GM23248 (cell line): ENCODE data around the gene TBCK. TPM values are rescaled to one million over a fixed set of nuclear protein-coding genes. Genes with fewer than 3 reads are reported as not detected.
"Not testable (repeated sequence)": the region's sequence is repeated elsewhere in the genome, so short reads cannot be mapped to it uniquely, and the experiment has no call there.

ENCODE experiments used
- DNase-seq: peaks from one replicate; pipeline ENCODE4 v3.0.0-alpha.2; 2015
- H2AFZ ChIP-seq: fragments of 200-600 bp; sonication (generic); 2 replicates; pipeline ENCODE4 v1.6.1; 2016; ENCODE audit warnings: antibody characterized with exemption
- H3F3A ChIP-seq: fragments of 200-600 bp; sonication (generic); 2 replicates; pipeline ENCODE4 v1.6.1; 2016; ENCODE audit warnings: mild to moderate bottlenecking, antibody characterized with exemption, mixed run types; ENCODE audit not compliant: insufficient read depth
- H3K27ac ChIP-seq: fragments of 200-600 bp; sonication (generic); 2 replicates; pipeline ENCODE4 v1.5.1; 2016; ENCODE audit warnings: mild to moderate bottlenecking
- H3K27me3 ChIP-seq: fragments of 200-600 bp; sonication (generic); replicated peaks from 2 replicates; pipeline ENCODE4 v1.6.1; 2016; ENCODE audit warnings: mild to moderate bottlenecking; ENCODE audit not compliant: insufficient read depth
- H3K36me3 ChIP-seq: fragments of 200-600 bp; sonication (generic); 2 replicates; pipeline ENCODE4 v1.6.1; 2016; ENCODE audit warnings: low read depth, mild to moderate bottlenecking
- H3K4me1 ChIP-seq: fragments of 200-600 bp; sonication (generic); 2 replicates; pipeline ENCODE4 v1.6.1; 2016; ENCODE audit warnings: mild to moderate bottlenecking; ENCODE audit not compliant: insufficient read depth
- H3K4me2 ChIP-seq: fragments of 200-600 bp; sonication (generic); one replicate; pipeline ENCODE4 v1.6.1; 2016; ENCODE audit warnings: mild to moderate bottlenecking; ENCODE audit not compliant: unreplicated experiment
- H3K4me3 ChIP-seq: fragments of 200-600 bp; sonication (generic); 2 replicates; pipeline ENCODE4 v1.5.1; 2016; ENCODE audit warnings: mild to moderate bottlenecking
- H3K79me2 ChIP-seq: fragments of 200-600 bp; sonication (generic); 2 replicates; pipeline ENCODE4 v1.6.1; 2016; ENCODE audit warnings: mild to moderate bottlenecking; ENCODE audit not compliant: insufficient read depth
- H3K9ac ChIP-seq: fragments of 200-600 bp; sonication (generic); 2 replicates; pipeline ENCODE4 v1.6.1; 2016; ENCODE audit warnings: mild to moderate bottlenecking
- H3K9me2 ChIP-seq: fragments of 200-600 bp; sonication (generic); 2 replicates; pipeline ENCODE4 v1.6.1; 2016; ENCODE audit warnings: mixed run types, mild to moderate bottlenecking, moderate library complexity; ENCODE audit not compliant: insufficient read depth
- H3K9me3 ChIP-seq: fragments of 200-600 bp; sonication (generic); one replicate; pipeline ENCODE4 v1.6.1; 2017; ENCODE audit warnings: low read depth
- H4K20me1 ChIP-seq: fragments of 200-600 bp; sonication (generic); 2 replicates; pipeline ENCODE4 v1.6.0; 2016; ENCODE audit not compliant: insufficient read depth
- EZH2 ChIP-seq: fragments of 200-600 bp; sonication (generic); IDR thresholded peaks from 2 replicates; pipeline ENCODE4 v1.6.1; 2018; ENCODE audit warnings: antibody characterized with exemption, mild to moderate bottlenecking; ENCODE audit not compliant: insufficient read depth, poor library complexity, severe bottlenecking
- EZH2phosphoT487 ChIP-seq: fragments of 200-600 bp; sonication (generic); IDR thresholded peaks from 2 replicates; pipeline ENCODE4 v1.6.1; 2018; ENCODE audit warnings: antibody characterized with exemption, moderate library complexity, mild to moderate bottlenecking, low read depth; ENCODE audit not compliant: insufficient read depth
- WGBS, 2 experiments: methylation state at CpG; one replicate each; pipeline ENCODE4 v1.1.6; 2015 to 2017; ENCODE audit warnings: low lambda C conversion rate in 2 of 2, low coverage in 1 of 2; ENCODE audit errors: missing lambda C conversion rate in 2 of 2; 5-methylcytosine and 5-hydroxymethylcytosine counted together
- in situ Hi-C: fragments of 300-500 bp; cut with MboI; formaldehyde crosslinking; loops from 2 replicates; pipeline ENCODE4 v1.15.0; 2020
- polyA plus RNA-seq: library from polyadenylated mRNA; unstranded; fragments of >200 nt; fragmentation: Nextera tagmentation; extraction: Ambion mirVana; gene quantifications from 2 replicates; pipeline ENCODE4 v1.2.1, GENCODE V29; 2016
- total RNA-seq: library from RNA; depleted of rRNA; stranded (reverse); fragments of >200 nt; shearing (Covaris generic); gene quantifications from 2 replicates; pipeline ENCODE4 v1.2.3, GENCODE V29; 2014

The TBCK gene
- total and polyA plus RNA-seq, 2 experiments from 2014 or later = 35.2 to 45.8 TPM

GRCh38 chr4:106126062-106126461, 189.9 kb downstream of the TBCK start:
- WGBS, 2 experiments = 98 to 100% methylated on average over 2 of the region's 2 CpGs
- H3F3A ChIP-seq = no peaks in the 10 kb centered on the region
- DNase-seq = no peak
- H3K36me3 ChIP-seq = no peaks in the 10 kb centered on the region
- H4K20me1 ChIP-seq = no peaks in the 10 kb centered on the region
- H3K4me1 ChIP-seq = no peaks in the 10 kb centered on the region
- in situ Hi-C loops = no loop called here
- H3K79me2 ChIP-seq = no peaks in the 10 kb centered on the region
- H3K4me3 ChIP-seq = no peak overlapping the region
- TF ChIP-seq EZH2 (no peak), EZH2phosphoT487 (no peak)
- H3K27me3 ChIP-seq = no peaks in the 10 kb centered on the region
- no peak overlapping the region for H3K27ac ChIP-seq
- no peaks in the 10 kb centered on the region; the same call in 1 of the 2 replicates for H3K9me2 ChIP-seq
- no peaks in the 10 kb centered on the region for H3K9me3 ChIP-seq
- H3K9ac ChIP-seq = no peak overlapping the region
- H2AFZ ChIP-seq = no peak overlapping the region
- no peak overlapping the region for H3K4me2 ChIP-seq

- H3K9me3 ChIP-seq, H3K9ac ChIP-seq, H3K4me2 ChIP-seq, H3K9me2 ChIP-seq, DNase-seq, H3K27me3 ChIP-seq, H4K20me1 ChIP-seq, H3F3A ChIP-seq, H3K4me3 ChIP-seq, in situ Hi-C loops, H2AFZ ChIP-seq, H3K27ac ChIP-seq, H3K79me2 ChIP-seq, H3K4me1 ChIP-seq, H3K36me3 ChIP-seq: not testable (repeated sequence)
- whole genome bisulfite sequencing, 2 experiments = 94 to 95% methylated on average over 25 to 27 of the region's 28 CpGs
These were observed 196.0 kb downstream of the TBCK start for GRCh38 chr4:106119949-106120555.

DNA sequence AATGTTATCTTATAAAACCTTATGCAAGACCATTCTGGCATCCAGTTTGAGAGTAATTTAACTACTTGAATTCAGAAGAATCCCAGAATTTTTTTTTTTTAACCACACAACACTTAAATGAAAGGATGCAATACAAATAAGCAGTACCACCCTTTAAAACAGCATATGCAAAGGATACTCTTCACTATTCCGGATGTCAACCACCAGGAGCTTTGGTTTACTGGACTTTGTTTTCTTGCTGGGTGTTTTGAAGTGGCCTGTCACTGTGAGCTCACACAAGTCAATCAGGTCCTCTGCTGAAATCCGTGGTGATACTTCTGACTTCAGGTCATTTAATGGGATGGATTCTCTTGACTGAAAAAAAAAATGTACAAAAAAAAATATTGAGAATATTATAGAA, 200.0 kb downstream of the TBCK start:
- Histone ChIP-seq H4K20me1 (no peaks in the 10 kb centered on the region), H3K9me3 (no peaks in the 10 kb centered on the region), H3K27me3 (no peaks in the 10 kb centered on the region), H3K9ac (no peak overlapping the region), H3K9me2 (no peaks in the 10 kb centered on the region), H3K4me2 (no peak overlapping the region), H3F3A (no peaks in the 10 kb centered on the region), H3K27ac (no peak overlapping the region), H3K36me3 (peaks cover 11% of the 10 kb centered on the region), H3K4me3 (no peak overlapping the region), H2AFZ (no peak overlapping the region), H3K4me1 (no peaks in the 10 kb centered on the region), H3K79me2 (no peaks in the 10 kb centered on the region)
- no peak for DNase-seq
- TF ChIP-seq EZH2phosphoT487 (no peak), EZH2 (no peak)
- in situ Hi-C loops = no loop called here
- 93 to 94% methylated on average over 2 of the region's 2 CpGs for WGBS, 2 experiments

- 94 to 97% methylated on average over 8 of the region's 8 CpGs for WGBS, 2 experiments
- Histone ChIP-seq H3K4me1 (no peaks in the 10 kb centered on the region), H3F3A (no peaks in the 10 kb centered on the region), H3K79me2 (no peaks in the 10 kb centered on the region), H3K36me3 (peaks cover 16% of the 10 kb centered on the region), H3K9me3 (no peaks in the 10 kb centered on the region), H2AFZ (no peak overlapping the region), H4K20me1 (no peaks in the 10 kb centered on the region), H3K9me2 (no peaks in the 10 kb centered on the region), H3K4me3 (no peak overlapping the region), H3K4me2 (no peak overlapping the region), H3K9ac (no peak overlapping the region), H3K27me3 (no peaks in the 10 kb centered on the region), H3K27ac (no peak overlapping the region)
- in situ Hi-C loops = no loop called here
- TF ChIP-seq EZH2phosphoT487 = no peak
- TF ChIP-seq EZH2 = no peak
- no peak for DNase-seq
These were observed 201.7 kb downstream of the TBCK start for GRCh38 chr4:106114270-106114669.

- H4K20me1 ChIP-seq, H3K27ac ChIP-seq, H3F3A ChIP-seq, H3K27me3 ChIP-seq, H3K4me2 ChIP-seq, H3K9me3 ChIP-seq, H3K9me2 ChIP-seq, in situ Hi-C loops, H2AFZ ChIP-seq, H3K79me2 ChIP-seq, H3K9ac ChIP-seq, H3K4me1 ChIP-seq, H3K4me3 ChIP-seq, DNase-seq: not testable (repeated sequence)
- H3K36me3 ChIP-seq = peaks cover 19% of the 10 kb centered on the region
- WGBS, 2 experiments = 96 to 97% methylated on average over 2 of the region's 2 CpGs
These were observed 204.1 kb downstream of the TBCK start for GRCh38 chr4:106111778-106112469.
